OCI-LY1 (cell line): ENCODE data around the gene RAB3D.
A peak's percentile ranks its signal among the peaks of the same experiment; 100 is the strongest.

ENCODE experiments used
- EZH2 ChIP-seq: fragments of 200-600 bp; sonication (generic), shearing (Covaris generic); IDR thresholded peaks from 2 replicates; pipeline ENCODE4 v1.8.0; 2017; ENCODE audit warnings: borderline replicate concordance, mixed run types, mild to moderate bottlenecking, antibody characterized with exemption, low read length, moderate library complexity, mixed read lengths
- TF ChIP-seq, protein P1 (sequence below): fragments of 200-600 bp; sonication (generic), shearing (Covaris generic); IDR thresholded peaks from 2 replicates; pipeline ENCODE4 v1.5.1; 2017; ENCODE audit warnings: mild to moderate bottlenecking, antibody characterized with exemption, low read length, moderate library complexity, mixed read lengths

GRCh38 chr19:11378319-11379189 is 39.1 kb upstream of the RAB3D start:
- TF ChIP-seq, protein P1, sequence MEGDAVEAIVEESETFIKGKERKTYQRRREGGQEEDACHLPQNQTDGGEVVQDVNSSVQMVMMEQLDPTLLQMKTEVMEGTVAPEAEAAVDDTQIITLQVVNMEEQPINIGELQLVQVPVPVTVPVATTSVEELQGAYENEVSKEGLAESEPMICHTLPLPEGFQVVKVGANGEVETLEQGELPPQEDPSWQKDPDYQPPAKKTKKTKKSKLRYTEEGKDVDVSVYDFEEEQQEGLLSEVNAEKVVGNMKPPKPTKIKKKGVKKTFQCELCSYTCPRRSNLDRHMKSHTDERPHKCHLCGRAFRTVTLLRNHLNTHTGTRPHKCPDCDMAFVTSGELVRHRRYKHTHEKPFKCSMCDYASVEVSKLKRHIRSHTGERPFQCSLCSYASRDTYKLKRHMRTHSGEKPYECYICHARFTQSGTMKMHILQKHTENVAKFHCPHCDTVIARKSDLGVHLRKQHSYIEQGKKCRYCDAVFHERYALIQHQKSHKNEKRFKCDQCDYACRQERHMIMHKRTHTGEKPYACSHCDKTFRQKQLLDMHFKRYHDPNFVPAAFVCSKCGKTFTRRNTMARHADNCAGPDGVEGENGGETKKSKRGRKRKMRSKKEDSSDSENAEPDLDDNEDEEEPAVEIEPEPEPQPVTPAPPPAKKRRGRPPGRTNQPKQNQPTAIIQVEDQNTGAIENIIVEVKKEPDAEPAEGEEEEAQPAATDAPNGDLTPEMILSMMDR, result peak; percentile 57
- TF ChIP-seq EZH2, result no peak
